ENCODE results near the gene MBNL1.

DNA sequence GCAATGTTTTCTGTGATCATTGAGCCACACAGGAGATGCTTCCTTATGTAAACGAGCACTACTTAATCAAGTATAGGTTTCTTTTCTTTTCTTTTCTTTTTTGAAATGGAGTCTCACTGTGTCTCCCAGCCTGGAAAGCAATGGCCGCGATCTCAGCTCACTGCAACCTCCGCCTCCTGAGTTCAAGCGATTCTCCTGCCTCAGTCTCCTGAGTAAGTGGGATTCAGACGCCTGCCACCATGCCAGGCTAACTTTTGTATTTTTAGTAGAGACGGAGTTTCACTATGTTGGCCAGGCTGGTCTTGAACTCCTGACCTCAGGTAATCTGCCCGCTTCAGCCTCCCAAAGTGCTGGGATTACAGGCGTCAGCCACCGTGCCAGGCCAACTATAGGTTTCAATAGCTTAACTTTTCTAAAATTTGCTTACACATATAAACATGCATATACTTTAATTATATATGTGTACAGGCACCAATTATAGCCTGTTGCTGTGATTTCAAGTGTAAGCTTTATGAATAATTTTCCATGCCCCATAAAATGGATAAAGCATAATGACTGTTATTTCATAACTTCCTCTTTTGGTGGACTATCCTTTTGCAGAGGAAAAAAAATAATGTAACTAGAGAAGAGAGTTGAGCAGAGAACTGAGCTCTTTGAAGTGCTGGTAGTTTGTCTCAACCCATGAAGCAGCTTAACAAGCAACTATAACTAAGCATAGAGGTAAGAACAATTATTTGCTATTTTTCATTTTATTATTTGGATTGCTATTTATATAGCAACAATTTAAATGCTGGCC, 24.8 kb upstream of the MBNL1 start:
- TF ChIP-seq, protein P1, sequence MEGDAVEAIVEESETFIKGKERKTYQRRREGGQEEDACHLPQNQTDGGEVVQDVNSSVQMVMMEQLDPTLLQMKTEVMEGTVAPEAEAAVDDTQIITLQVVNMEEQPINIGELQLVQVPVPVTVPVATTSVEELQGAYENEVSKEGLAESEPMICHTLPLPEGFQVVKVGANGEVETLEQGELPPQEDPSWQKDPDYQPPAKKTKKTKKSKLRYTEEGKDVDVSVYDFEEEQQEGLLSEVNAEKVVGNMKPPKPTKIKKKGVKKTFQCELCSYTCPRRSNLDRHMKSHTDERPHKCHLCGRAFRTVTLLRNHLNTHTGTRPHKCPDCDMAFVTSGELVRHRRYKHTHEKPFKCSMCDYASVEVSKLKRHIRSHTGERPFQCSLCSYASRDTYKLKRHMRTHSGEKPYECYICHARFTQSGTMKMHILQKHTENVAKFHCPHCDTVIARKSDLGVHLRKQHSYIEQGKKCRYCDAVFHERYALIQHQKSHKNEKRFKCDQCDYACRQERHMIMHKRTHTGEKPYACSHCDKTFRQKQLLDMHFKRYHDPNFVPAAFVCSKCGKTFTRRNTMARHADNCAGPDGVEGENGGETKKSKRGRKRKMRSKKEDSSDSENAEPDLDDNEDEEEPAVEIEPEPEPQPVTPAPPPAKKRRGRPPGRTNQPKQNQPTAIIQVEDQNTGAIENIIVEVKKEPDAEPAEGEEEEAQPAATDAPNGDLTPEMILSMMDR (IDR thresholded peaks at IDR 0.05; ENCODE audit: low read depth, low read length, missing input control), result no peak
- TF ChIP-seq EGR1 (IDR thresholded peaks at IDR 0.05; ENCODE audit: low read depth in 2 of 2) (no peak), HNF4G (IDR thresholded peaks at IDR 0.05) (no peak)
- TF ChIP-seq, protein P2, sequence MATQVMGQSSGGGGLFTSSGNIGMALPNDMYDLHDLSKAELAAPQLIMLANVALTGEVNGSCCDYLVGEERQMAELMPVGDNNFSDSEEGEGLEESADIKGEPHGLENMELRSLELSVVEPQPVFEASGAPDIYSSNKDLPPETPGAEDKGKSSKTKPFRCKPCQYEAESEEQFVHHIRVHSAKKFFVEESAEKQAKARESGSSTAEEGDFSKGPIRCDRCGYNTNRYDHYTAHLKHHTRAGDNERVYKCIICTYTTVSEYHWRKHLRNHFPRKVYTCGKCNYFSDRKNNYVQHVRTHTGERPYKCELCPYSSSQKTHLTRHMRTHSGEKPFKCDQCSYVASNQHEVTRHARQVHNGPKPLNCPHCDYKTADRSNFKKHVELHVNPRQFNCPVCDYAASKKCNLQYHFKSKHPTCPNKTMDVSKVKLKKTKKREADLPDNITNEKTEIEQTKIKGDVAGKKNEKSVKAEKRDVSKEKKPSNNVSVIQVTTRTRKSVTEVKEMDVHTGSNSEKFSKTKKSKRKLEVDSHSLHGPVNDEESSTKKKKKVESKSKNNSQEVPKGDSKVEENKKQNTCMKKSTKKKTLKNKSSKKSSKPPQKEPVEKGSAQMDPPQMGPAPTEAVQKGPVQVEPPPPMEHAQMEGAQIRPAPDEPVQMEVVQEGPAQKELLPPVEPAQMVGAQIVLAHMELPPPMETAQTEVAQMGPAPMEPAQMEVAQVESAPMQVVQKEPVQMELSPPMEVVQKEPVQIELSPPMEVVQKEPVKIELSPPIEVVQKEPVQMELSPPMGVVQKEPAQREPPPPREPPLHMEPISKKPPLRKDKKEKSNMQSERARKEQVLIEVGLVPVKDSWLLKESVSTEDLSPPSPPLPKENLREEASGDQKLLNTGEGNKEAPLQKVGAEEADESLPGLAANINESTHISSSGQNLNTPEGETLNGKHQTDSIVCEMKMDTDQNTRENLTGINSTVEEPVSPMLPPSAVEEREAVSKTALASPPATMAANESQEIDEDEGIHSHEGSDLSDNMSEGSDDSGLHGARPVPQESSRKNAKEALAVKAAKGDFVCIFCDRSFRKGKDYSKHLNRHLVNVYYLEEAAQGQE (IDR thresholded peaks at IDR 0.05), result no peak
- TF ChIP-seq, protein P3, sequence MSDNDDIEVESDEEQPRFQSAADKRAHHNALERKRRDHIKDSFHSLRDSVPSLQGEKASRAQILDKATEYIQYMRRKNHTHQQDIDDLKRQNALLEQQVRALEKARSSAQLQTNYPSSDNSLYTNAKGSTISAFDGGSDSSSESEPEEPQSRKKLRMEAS (IDR thresholded peaks at IDR 0.05), result no peak

Data from liver (tissue), 3 donors.